Smooth muscle cell (in vitro differentiated cells): ENCODE results near the gene GMPPB. TPM values are rescaled to one million over a fixed set of nuclear protein-coding genes. Genes with fewer than 3 reads are reported as not detected.

Source experiments
- DNase-seq: peaks from one replicate; lab custom pipeline; 2025; ENCODE audit not compliant: unreplicated experiment; lab: John Stamatoyannopoulos, UW
- H2AFZ ChIP-seq: fragments of 200-600 bp; sonication (generic); 2 replicates; pipeline ENCODE4 v1.6.0; 2016; ENCODE audit warnings: antibody characterized with exemption, low read depth, mild to moderate bottlenecking
- H3F3A ChIP-seq: fragments of 200-600 bp; sonication (generic); 2 replicates; pipeline ENCODE4 v1.6.0; 2017; ENCODE audit warnings: antibody characterized with exemption, low read depth
- H3K27ac ChIP-seq: fragments of 200-600 bp; sonication (generic); 2 replicates; pipeline ENCODE4 v1.5.1; 2016; ENCODE audit warnings: low read depth, mild to moderate bottlenecking
- H3K27me3 ChIP-seq: fragments of 200-600 bp; sonication (generic); 2 replicates; pipeline ENCODE4 v1.6.1; 2016; ENCODE audit warnings: low read depth, mild to moderate bottlenecking
- H3K36me3 ChIP-seq: fragments of 200-600 bp; sonication (generic); 2 replicates; pipeline ENCODE4 v1.5.1; 2016; ENCODE audit warnings: low read depth
- H3K4me1 ChIP-seq: fragments of 200-600 bp; sonication (generic); 2 replicates; pipeline ENCODE4 v1.5.1; 2016; ENCODE audit warnings: low read depth
- H3K4me2 ChIP-seq: fragments of 200-600 bp; sonication (generic); 2 replicates; pipeline ENCODE4 v1.6.0; 2016; ENCODE audit warnings: mild to moderate bottlenecking
- H3K4me3 ChIP-seq: fragments of 200-600 bp; sonication (generic); 2 replicates; pipeline ENCODE4 v1.5.1; 2016; ENCODE audit warnings: mild to moderate bottlenecking
- H3K79me2 ChIP-seq: fragments of 200-600 bp; sonication (generic); 2 replicates; pipeline ENCODE4 v1.6.0; 2016; ENCODE audit warnings: low read depth, mild to moderate bottlenecking
- H3K9ac ChIP-seq: fragments of 200-600 bp; sonication (generic); 2 replicates; pipeline ENCODE4 v1.6.0; 2016; ENCODE audit warnings: low read depth
- H3K9me3 ChIP-seq: fragments of 200-600 bp; sonication (generic); replicated peaks from 2 replicates; pipeline ENCODE4 v1.5.1; 2016; ENCODE audit warnings: low read depth
- H4K20me1 ChIP-seq: fragments of 200-600 bp; sonication (generic); 2 replicates; pipeline ENCODE4 v1.6.0; 2016; ENCODE audit warnings: low read depth
- CTCF ChIP-seq: fragments of 200-600 bp; sonication (generic); IDR thresholded peaks from 2 replicates; pipeline ENCODE4 v1.5.1; 2017; ENCODE audit warnings: borderline replicate concordance, mild to moderate bottlenecking, antibody characterized with exemption; ENCODE audit not compliant: insufficient read depth, poor library complexity, severe bottlenecking
- WGBS: methylation state at CpG from one replicate; pipeline ENCODE4 v1.1.7; 2016; ENCODE audit warnings: low lambda C conversion rate; 5-methylcytosine and 5-hydroxymethylcytosine counted together
- polyA plus RNA-seq: library from polyadenylated mRNA; unstranded; fragments of >200 nt; fragmentation: Nextera tagmentation; extraction: Ambion mirVana; gene quantifications from 2 replicates; pipeline ENCODE4 v1.2.1, GENCODE V29; 2016
- total RNA-seq: library from RNA; depleted of rRNA; stranded (reverse); fragments of >200 nt; gene quantifications from 2 replicates; pipeline ENCODE4 v1.2.3, GENCODE V29; 2014

The GMPPB gene
- total and polyA plus RNA-seq, 2 experiments from 2014 or later = 21.3 to 68.3 TPM

GRCh38 chr3:49680493-49681231 lies 43.1 kb downstream of the GMPPB start:
- Histone ChIP-seq H3K9me3 (no peaks in the 10 kb centered on the region), H3K4me2 (no peak overlapping the region), H3K79me2 (no peaks in the 10 kb centered on the region), H2AFZ (no peak overlapping the region), H4K20me1 (no peaks in the 10 kb centered on the region), H3K27me3 (no peaks in the 10 kb centered on the region), H3K9ac (no peak overlapping the region), H3K36me3 (no peaks in the 10 kb centered on the region), H3F3A (no peaks in the 10 kb centered on the region), H3K4me3 (no peak overlapping the region), H3K27ac (no peak overlapping the region), H3K4me1 (no peaks in the 10 kb centered on the region)
- over 99% methylated on average over 7 of the region's 7 CpGs for WGBS
- no peak for DNase-seq
- TF ChIP-seq CTCF = no peak

- H3K9me3 ChIP-seq = no peaks in the 10 kb centered on the region
- WGBS = 98% methylated on average over 11 of the region's 11 CpGs
These were observed 47.8 kb downstream of the GMPPB start for GRCh38 chr3:49675912-49676311.

GRCh38 chr3:49674497-49674983 lies 49.2 kb downstream of the GMPPB start:
- Histone ChIP-seq H4K20me1 (peaks cover 3% of the 10 kb centered on the region), H2AFZ (peak overlapping the region; percentile 75), H3K9ac (peak overlapping the region; percentile 89), H3K9me3 (no peaks in the 10 kb centered on the region), H3K79me2 (no peaks in the 10 kb centered on the region), H3F3A (peaks cover 6% of the 10 kb centered on the region), H3K4me3 (peak overlapping the region; percentile 92), H3K27me3 (no peaks in the 10 kb centered on the region), H3K4me2 (peak overlapping the region; percentile 93), H3K27ac (peak overlapping the region; percentile 87), H3K4me1 (peaks cover 5% of the 10 kb centered on the region), H3K36me3 (no peaks in the 10 kb centered on the region)
- DNase-seq = no peak
- WGBS = 4% methylated on average over 32 of the region's 34 CpGs
- TF ChIP-seq CTCF = no peak

More at GRCh38 chr3:49675912-49676311, 47.8 kb downstream of the GMPPB start:
- no peak overlapping the region for H3K9ac ChIP-seq
- H3K4me2 ChIP-seq = no peak overlapping the region
- H3F3A ChIP-seq = peaks cover 6% of the 10 kb centered on the region
- TF ChIP-seq CTCF = no peak
- H3K36me3 ChIP-seq = no peaks in the 10 kb centered on the region
- no peaks in the 10 kb centered on the region for H3K79me2 ChIP-seq
- H2AFZ ChIP-seq = no peak overlapping the region
- no peak for DNase-seq
- peaks cover 5% of the 10 kb centered on the region for H3K4me1 ChIP-seq
- no peaks in the 10 kb centered on the region for H3K27me3 ChIP-seq
- H3K4me3 ChIP-seq = no peak overlapping the region
- H4K20me1 ChIP-seq = peaks cover 3% of the 10 kb centered on the region
- no peak overlapping the region for H3K27ac ChIP-seq
